Activated naive CD4-positive, alpha-beta T cell treated with anti-CD3 and anti-CD28 coated beads, Interleukin-2, amount 50 U/mL, for 24 hours (primary cell): ENCODE data around the gene CIPC.

Source experiments
- H3K27ac Mint-ChIP-seq: one replicate; pipeline ENCODE4 v1.8.0; 2021; ENCODE audit warnings: mild to moderate bottlenecking, mixed read lengths
- H3K27me3 Mint-ChIP-seq: one replicate; pipeline ENCODE4 v1.8.0; 2021; ENCODE audit warnings: mixed read lengths
- H3K36me3 Mint-ChIP-seq: one replicate; pipeline ENCODE4 v1.8.0; 2021; ENCODE audit warnings: mixed read lengths
- H3K4me1 Mint-ChIP-seq: one replicate; pipeline ENCODE4 v1.8.0; 2021; ENCODE audit warnings: mixed read lengths
- H3K4me3 Mint-ChIP-seq: one replicate; pipeline ENCODE4 v1.8.0; 2021; ENCODE audit warnings: mild to moderate bottlenecking, mixed read lengths
- H3K9me3 Mint-ChIP-seq: one replicate; pipeline ENCODE4 v1.8.0; 2021; ENCODE audit warnings: mixed read lengths

The CIPC gene

GRCh38 chr14:77107228-77107627 is 9.2 kb downstream of the CIPC start:
- Mint-ChIP-seq H3K4me3 (no peak overlapping the region), H3K27me3 (no peaks in the 10 kb centered on the region), H3K9me3 (no peaks in the 10 kb centered on the region), H3K4me1 (no peaks in the 10 kb centered on the region), H3K27ac (no peak overlapping the region), H3K36me3 (peaks cover 6% of the 10 kb centered on the region)

DNA sequence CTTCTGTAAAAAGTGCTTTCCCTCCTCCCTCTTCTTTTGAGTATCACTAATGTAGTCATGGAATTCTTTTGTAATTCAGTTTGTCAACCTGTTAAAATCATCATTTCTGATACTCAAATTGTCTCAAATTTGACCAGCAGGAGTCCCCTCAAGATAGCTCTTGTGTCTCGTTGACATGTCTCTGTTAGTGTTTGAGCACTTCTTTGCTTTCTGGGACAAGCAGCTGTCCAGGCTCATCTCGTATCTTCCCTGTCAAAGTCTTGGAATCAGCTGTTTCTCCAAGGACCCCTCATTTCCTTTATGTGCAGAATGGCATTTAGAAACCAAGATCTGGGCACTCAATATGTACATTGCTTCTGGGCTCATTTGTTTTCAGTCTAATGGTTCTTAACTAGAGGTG is 10.7 kb downstream of the CIPC start:
- no peak overlapping the region for H3K4me3 Mint-ChIP-seq
- H3K9me3 Mint-ChIP-seq: no peaks in the 10 kb centered on the region
- no peaks in the 10 kb centered on the region for H3K27me3 Mint-ChIP-seq
- peaks cover 9% of the 10 kb centered on the region for H3K36me3 Mint-ChIP-seq
- no peak overlapping the region for H3K27ac Mint-ChIP-seq
- no peaks in the 10 kb centered on the region for H3K4me1 Mint-ChIP-seq

GRCh38 chr14:77109656-77110055 is 11.6 kb downstream of the CIPC start:
- Mint-ChIP-seq H3K36me3 (peaks cover 14% of the 10 kb centered on the region), H3K9me3 (no peaks in the 10 kb centered on the region), H3K4me1 (no peaks in the 10 kb centered on the region), H3K27me3 (no peaks in the 10 kb centered on the region), H3K27ac (no peak overlapping the region), H3K4me3 (no peak overlapping the region)

GRCh38 chr14:77110286-77110685 is 12.2 kb downstream of the CIPC start:
- Mint-ChIP-seq H3K36me3 (peaks cover 18% of the 10 kb centered on the region), H3K4me1 (no peaks in the 10 kb centered on the region), H3K27ac (no peak overlapping the region), H3K4me3 (no peak overlapping the region), H3K27me3 (no peaks in the 10 kb centered on the region), H3K9me3 (no peaks in the 10 kb centered on the region)

- Mint-ChIP-seq H3K27ac (no peak overlapping the region), H3K27me3 (no peaks in the 10 kb centered on the region), H3K4me1 (no peaks in the 10 kb centered on the region), H3K36me3 (peaks cover 19% of the 10 kb centered on the region), H3K4me3 (no peak overlapping the region), H3K9me3 (no peaks in the 10 kb centered on the region)
These were observed 13.0 kb downstream of the CIPC start for GRCh38 chr14:77111021-77111420.

- Mint-ChIP-seq H3K27me3 (no peaks in the 10 kb centered on the region), H3K4me1 (no peaks in the 10 kb centered on the region), H3K9me3 (no peaks in the 10 kb centered on the region), H3K36me3 (peaks cover 16% of the 10 kb centered on the region), H3K27ac (no peak overlapping the region), H3K4me3 (no peak overlapping the region)
These were observed 15.6 kb downstream of the CIPC start for GRCh38 chr14:77113644-77114043.

DNA sequence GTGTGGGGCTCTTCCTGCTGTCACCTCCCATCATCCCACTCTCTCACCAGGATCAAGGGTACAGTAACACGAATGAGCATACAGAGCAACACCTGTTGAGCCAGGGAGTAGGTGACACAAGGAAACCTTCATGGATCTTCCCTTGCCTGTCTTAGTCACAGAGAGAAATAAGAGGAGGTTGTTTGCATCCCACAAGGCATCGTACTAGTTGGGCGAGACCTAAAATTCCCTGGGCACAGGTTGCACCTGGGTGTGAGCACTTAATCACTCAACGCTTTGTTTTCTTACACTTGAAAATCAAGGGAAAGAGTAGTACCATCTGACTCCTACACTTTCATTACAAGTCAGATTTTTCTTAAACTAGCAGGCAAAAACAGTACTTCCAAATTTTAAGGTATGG is 16.6 kb downstream of the CIPC start:
- no peak overlapping the region for H3K4me3 Mint-ChIP-seq
- H3K36me3 Mint-ChIP-seq: peaks cover 13% of the 10 kb centered on the region
- H3K27me3 Mint-ChIP-seq: no peaks in the 10 kb centered on the region
- H3K4me1 Mint-ChIP-seq: no peaks in the 10 kb centered on the region
- H3K9me3 Mint-ChIP-seq: no peaks in the 10 kb centered on the region
- no peak overlapping the region for H3K27ac Mint-ChIP-seq

DNA sequence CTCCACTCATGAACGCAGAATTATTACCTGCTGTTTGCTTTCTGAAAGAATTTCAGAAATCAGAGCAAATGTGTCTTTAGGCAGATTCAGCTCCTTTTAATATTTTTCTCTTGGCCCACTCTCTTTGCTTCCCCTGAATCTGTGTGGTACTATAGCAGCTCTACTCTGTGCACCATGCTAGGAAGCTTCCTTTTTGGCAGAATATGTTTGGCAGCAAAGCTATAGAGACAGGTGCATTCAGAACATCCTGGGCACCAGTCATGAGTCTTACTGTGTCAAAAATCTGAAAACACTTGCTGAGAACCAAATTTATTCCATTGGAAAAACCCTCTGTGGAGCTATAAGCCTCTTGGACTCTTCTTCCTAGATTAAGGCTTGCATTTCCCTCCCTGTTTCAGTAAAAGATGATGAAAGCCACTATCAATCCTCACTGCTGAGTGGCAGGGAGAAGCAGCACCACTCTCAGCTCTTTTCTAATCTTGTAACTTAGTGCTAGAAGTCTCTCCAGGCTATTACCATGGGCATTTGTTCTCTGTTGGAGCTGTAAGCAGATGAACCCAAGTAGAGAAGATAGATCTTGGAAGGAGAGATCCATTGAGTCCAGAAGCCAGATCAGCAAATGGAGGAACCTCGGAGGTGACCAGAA is 18.2 kb downstream of the CIPC start:
- H3K27me3 Mint-ChIP-seq: no peaks in the 10 kb centered on the region
- no peaks in the 10 kb centered on the region for H3K9me3 Mint-ChIP-seq
- peaks cover 4% of the 10 kb centered on the region for H3K4me1 Mint-ChIP-seq
- peaks cover 19% of the 10 kb centered on the region for H3K36me3 Mint-ChIP-seq
- H3K4me3 Mint-ChIP-seq: no peak overlapping the region
- no peak overlapping the region for H3K27ac Mint-ChIP-seq

DNA sequence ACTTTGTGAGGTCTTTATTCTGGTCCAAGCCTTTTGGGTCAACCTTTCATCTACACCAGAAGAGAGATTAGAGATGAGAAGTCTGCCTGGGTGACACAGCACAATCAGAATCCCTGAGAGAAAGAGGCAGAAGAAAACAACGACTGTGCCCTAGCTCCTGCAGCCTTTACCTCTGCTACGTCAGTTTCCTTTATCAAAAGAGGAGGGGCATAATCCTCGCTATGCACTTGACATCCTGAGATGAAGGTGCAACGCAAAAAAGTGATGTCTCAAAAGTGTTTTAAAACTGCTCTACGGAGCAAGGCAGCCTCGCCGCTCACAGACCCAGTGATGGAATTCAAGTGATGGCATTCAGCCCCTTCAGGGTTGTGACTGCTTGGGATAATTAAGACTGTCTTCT is 21.8 kb downstream of the CIPC start:
- H3K27me3 Mint-ChIP-seq: peaks cover 1% of the 10 kb centered on the region
- no peak overlapping the region for H3K27ac Mint-ChIP-seq
- no peak overlapping the region for H3K4me3 Mint-ChIP-seq
- H3K9me3 Mint-ChIP-seq: no peaks in the 10 kb centered on the region
- H3K4me1 Mint-ChIP-seq: peaks cover 4% of the 10 kb centered on the region
- H3K36me3 Mint-ChIP-seq: peaks cover 10% of the 10 kb centered on the region

DNA sequence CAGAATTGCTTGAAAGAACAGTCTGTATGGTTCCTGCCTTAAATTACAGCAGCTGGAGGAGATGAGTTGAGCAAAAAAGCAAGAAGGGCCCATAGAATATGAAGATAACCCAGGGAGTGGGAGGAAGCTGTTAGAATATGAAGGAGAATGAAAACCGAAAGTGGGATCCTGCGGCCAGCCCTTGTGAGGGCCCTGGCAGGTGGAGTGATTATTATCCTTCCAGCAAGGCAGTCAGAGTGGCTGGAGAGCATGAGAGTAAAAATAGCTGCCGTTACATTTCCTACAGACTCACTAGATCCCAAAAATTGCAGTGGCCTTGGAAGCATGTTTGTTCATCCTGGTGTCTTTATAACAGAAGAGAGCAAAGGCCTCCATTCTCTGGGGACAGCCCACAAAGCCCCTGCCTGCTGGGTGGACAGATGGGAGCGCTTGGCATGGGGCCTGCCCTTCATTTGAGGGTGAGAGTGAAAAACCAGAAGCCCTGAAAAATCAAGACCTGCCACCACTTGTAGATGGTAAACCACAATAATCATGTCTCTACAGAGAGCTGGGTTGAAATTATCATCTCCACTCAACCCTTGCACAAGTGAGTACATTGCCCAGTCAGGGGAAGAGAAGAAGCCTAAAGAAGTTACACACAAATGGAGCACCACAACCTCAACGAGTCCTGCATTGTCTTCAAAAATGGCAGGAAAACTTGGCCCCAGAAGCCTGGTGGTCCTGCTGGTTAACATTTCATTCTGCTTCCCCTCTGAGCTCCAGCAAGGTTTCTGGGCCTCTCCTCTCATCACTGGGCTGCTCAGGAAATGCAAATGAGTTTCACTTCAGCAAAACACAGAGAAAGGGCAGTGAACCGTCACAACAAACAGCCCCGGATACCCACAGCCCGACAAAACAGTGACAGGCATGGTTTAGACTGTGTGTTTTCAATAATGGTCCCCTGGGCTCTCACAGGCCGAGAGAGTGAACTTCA is 23.0 kb downstream of the CIPC start:
- Mint-ChIP-seq H3K9me3 (no peaks in the 10 kb centered on the region), H3K27ac (no peak overlapping the region), H3K4me3 (no peak overlapping the region), H3K27me3 (peaks cover 8% of the 10 kb centered on the region), H3K4me1 (peaks cover 8% of the 10 kb centered on the region), H3K36me3 (peaks cover 6% of the 10 kb centered on the region)

- no peak overlapping the region for H3K27ac Mint-ChIP-seq
- no peak overlapping the region for H3K4me3 Mint-ChIP-seq
- peaks cover 8% of the 10 kb centered on the region for H3K4me1 Mint-ChIP-seq
These were observed 24.6 kb downstream of the CIPC start for GRCh38 chr14:77122526-77123125.

GRCh38 chr14:77123381-77124325 is 25.6 kb downstream of the CIPC start:
- H3K9me3 Mint-ChIP-seq: no peaks in the 10 kb centered on the region
- peaks cover 8% of the 10 kb centered on the region for H3K4me1 Mint-ChIP-seq
- peaks cover 16% of the 10 kb centered on the region for H3K27me3 Mint-ChIP-seq
- no peak overlapping the region for H3K4me3 Mint-ChIP-seq
- H3K27ac Mint-ChIP-seq: no peak overlapping the region
- peaks cover 6% of the 10 kb centered on the region for H3K36me3 Mint-ChIP-seq

More at GRCh38 chr14:77122526-77123125, 24.6 kb downstream of the CIPC start:
- H3K27me3 Mint-ChIP-seq: peaks cover 12% of the 10 kb centered on the region
- no peaks in the 10 kb centered on the region for H3K9me3 Mint-ChIP-seq
- H3K36me3 Mint-ChIP-seq: peaks cover 6% of the 10 kb centered on the region

DNA sequence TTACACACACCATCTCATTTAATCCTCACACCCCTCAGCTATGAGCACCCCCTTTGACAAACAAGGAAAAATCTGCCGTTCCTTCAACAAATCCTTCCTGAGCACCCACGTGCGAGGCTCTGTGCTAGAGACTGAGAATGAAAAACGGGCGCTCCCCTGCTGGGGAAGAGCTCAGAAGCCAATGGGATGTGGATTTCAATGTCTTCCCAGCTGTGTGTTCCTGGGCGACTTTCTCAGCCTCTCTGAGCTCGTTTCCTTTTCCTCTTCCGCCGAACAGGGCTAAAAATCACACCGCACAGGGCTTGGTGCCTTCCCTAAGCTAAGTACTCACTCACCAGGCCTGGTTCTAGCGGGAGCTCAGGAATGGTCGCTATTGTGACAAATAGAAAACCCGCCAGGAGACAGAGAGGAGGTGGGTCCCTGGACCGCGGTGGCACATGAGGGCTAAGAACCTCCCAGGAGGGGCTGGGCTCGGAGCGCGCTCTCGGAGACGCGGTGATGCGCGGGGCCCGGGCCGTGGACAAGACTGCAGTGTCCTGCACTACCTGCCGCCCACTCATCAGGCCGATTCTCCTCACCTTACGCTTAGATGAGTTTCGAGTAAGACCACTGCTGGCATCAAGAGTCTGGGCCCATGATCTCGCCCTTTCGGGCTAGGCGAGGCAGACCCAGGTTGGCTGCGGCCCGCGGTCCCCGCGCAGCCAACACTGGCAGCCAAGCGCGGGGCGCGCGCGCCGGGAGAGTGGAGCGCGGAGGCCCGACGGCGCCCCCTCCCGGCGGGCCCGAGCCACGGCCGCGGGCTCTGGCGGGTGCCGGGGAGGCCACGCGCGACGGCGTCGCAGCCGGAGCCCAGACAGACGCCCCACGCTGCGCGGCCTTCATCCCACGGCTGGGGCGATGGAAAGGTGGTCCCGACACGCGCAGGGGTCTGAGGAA is 26.6 kb downstream of the CIPC start:
- H3K4me1 Mint-ChIP-seq: peaks cover 8% of the 10 kb centered on the region
- no peaks in the 10 kb centered on the region for H3K9me3 Mint-ChIP-seq
- H3K27me3 Mint-ChIP-seq: peaks cover 16% of the 10 kb centered on the region
- H3K27ac Mint-ChIP-seq: no peak overlapping the region
- H3K36me3 Mint-ChIP-seq: peaks cover 6% of the 10 kb centered on the region
- H3K4me3 Mint-ChIP-seq: peak overlapping the region; percentile 65

DNA sequence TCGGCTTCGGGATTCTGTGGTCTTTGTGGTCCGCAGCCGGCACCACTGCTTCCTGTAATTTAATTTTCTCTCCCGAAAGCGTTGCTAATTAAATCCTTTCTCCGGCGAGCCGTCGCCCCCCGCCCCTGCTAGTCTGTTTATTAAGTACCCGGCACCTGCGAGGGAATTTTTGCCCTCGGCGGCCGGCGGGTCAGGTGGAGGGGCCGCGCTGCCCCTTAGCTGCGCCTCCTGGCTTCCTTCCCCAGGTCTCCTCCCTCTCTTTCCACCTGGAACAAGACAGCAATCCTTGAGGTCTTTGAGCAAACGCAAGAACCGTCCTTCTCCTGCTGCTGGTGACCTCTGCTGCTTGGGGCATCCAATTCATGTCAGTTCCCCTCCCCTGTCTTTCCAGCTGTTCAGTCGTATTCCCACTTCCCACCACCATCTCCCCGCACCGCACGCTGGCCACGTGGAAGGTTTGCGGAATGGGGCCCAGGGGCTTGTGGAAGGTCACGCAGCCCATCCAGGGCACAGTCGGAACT is 27.3 kb downstream of the CIPC start:
- H3K9me3 Mint-ChIP-seq: no peaks in the 10 kb centered on the region
- H3K27ac Mint-ChIP-seq: peak overlapping the region; percentile 41
- H3K27me3 Mint-ChIP-seq: peaks cover 17% of the 10 kb centered on the region

More for the DNA sequence above, 27.3 kb downstream of the CIPC start:
- Mint-ChIP-seq H3K4me1 (peaks cover 8% of the 10 kb centered on the region), H3K36me3 (peaks cover 4% of the 10 kb centered on the region), H3K4me3 (peak overlapping the region; percentile 79)
